B cell (primary cell): ENCODE data around the gene MRC2. TPM values are rescaled to one million over a fixed set of nuclear protein-coding genes. Genes with fewer than 3 reads are reported as not detected.

Experiments used
- ATAC-seq: fragments of 200-7000 bp; cut with Tn5 transposase; one replicate; pipeline ENCODE4 v1.10.0; 2021; ENCODE audit warnings: low read depth, mild to moderate bottlenecking, moderate number of reproducible peaks, moderate library complexity
- CTCF ChIA-PET: fragments of 350-600 bp; sonication (Branson Sonifier 250); formaldehyde crosslinking; loops from one replicate; lab custom pipeline; 2021; ENCODE audit warnings: antibody characterized with exemption, inconsistent platforms; lab: Charles Lee
- POLR2A ChIA-PET: fragments of 350-600 bp; sonication (Branson Sonifier 250); formaldehyde crosslinking; loops from one replicate; lab custom pipeline; 2021; ENCODE audit warnings: antibody characterized with exemption; lab: Charles Lee
- DNase-seq: peaks from one replicate; pipeline ENCODE4 v3.0.0; 2013
- H2AFZ ChIP-seq: 2 replicates; pipeline ENCODE4 v1.6.1; 2012; ENCODE audit warnings: mild to moderate bottlenecking, low read depth, low read length; ENCODE audit not compliant: insufficient read depth, poor library complexity, severe bottlenecking
- H3K27ac ChIP-seq, 2 donors: 1 replicate in 1 of 2; 2 replicates in 1 of 2; pipeline ENCODE4 v1.5.1; 2012 to 2013; ENCODE audit warnings: low read length in 2 of 2, mild to moderate bottlenecking in 2 of 2, moderate library complexity in 1 of 2
- H3K27me3 ChIP-seq, 4 experiments: fragments of 200-600 bp in 1 of 4; sonication (generic) in 1 of 4; replicated peaks in 1 of 4; 1 replicate in 2 of 4; 2 replicates in 2 of 4; pipeline versions ENCODE4 v1.6.1 to v1.7.0; 2013 to 2016; ENCODE audit warnings: low read length in 3 of 4, mild to moderate bottlenecking in 2 of 4, mixed read lengths in 1 of 4, moderate library complexity in 1 of 4; ENCODE audit not compliant: insufficient read depth in 4 of 4, control insufficient read depth in 3 of 4; ENCODE audit errors: control extremely low read depth in 1 of 4
- H3K36me3 ChIP-seq, 2 experiments: replicated peaks in 1 of 2; 1 replicate in 1 of 2; 2 replicates in 1 of 2; pipeline versions ENCODE4 v1.6.1 to v1.7.1; 2013; ENCODE audit warnings: low read length in 1 of 2; ENCODE audit not compliant: insufficient read depth in 2 of 2, control insufficient read depth in 1 of 2; ENCODE audit errors: control extremely low read depth in 1 of 2, extremely low read depth in 1 of 2
- H3K4me1 ChIP-seq, 2 donors: fragments of 200-600 bp in 1 of 2; sonication (generic) in 1 of 2; 1 replicate in 1 of 2; 2 replicates in 1 of 2; pipeline versions ENCODE4 v1.5.1 to v1.6.1; 2013 to 2017; ENCODE audit warnings: low read length in 2 of 2; ENCODE audit not compliant: control insufficient read depth in 2 of 2, insufficient read depth in 2 of 2
- H3K4me2 ChIP-seq: replicated peaks from 2 replicates; pipeline ENCODE3; 2012; ENCODE audit warnings: mild to moderate bottlenecking, low read depth, low read length; ENCODE audit not compliant: poor library complexity, severe bottlenecking
- H3K4me3 ChIP-seq, 5 experiments: fragments of 200-600 bp in 1 of 5; sonication (generic) in 1 of 5; 1 replicate in 3 of 5; 2 replicates in 2 of 5; pipeline versions ENCODE4 v1.5.1 to v1.7.0; 2011 to 2016; ENCODE audit warnings: low read length in 4 of 5, mild to moderate bottlenecking in 4 of 5, low read depth in 2 of 5, control low read depth in 1 of 5, moderate library complexity in 1 of 5; ENCODE audit not compliant: insufficient read depth in 1 of 5; ENCODE audit errors: control extremely low read depth in 1 of 5, extremely low read depth in 1 of 5
- H3K79me2 ChIP-seq: fragments of 200-600 bp; sonication (generic); one replicate; pipeline ENCODE4 v1.6.0; 2016; ENCODE audit warnings: low read length; ENCODE audit not compliant: control insufficient read depth, insufficient read depth
- H3K9ac ChIP-seq: fragments of 200-600 bp; sonication (generic); 2 replicates; pipeline ENCODE4 v1.6.1; 2017; ENCODE audit warnings: mild to moderate bottlenecking, low read length, moderate library complexity
- H3K9me3 ChIP-seq, 3 donors: one replicate each; pipeline versions ENCODE4 v1.6.1 to v1.7.1; 2013; ENCODE audit warnings: low read length in 2 of 3; ENCODE audit not compliant: control insufficient read depth in 2 of 3, insufficient read depth in 1 of 3; ENCODE audit errors: control extremely low read depth in 1 of 3
- H4K20me1 ChIP-seq: 2 replicates; pipeline ENCODE4 v1.6.0; 2012; ENCODE audit warnings: mild to moderate bottlenecking, low read length; ENCODE audit not compliant: insufficient read depth, control insufficient read depth, poor library complexity, severe bottlenecking
- H3K27ac Mint-ChIP-seq: one replicate; pipeline ENCODE4 v1.8.0; 2021; ENCODE audit warnings: mixed read lengths
- H3K27me3 Mint-ChIP-seq: one replicate; pipeline ENCODE4 v1.8.0; 2021; ENCODE audit warnings: mixed read lengths
- H3K4me1 Mint-ChIP-seq: one replicate; pipeline ENCODE4 v1.8.0; 2021; ENCODE audit warnings: mixed read lengths
- H3K4me3 Mint-ChIP-seq: one replicate; pipeline ENCODE4 v1.8.0; 2021; ENCODE audit warnings: mixed read lengths
- H3K9me3 Mint-ChIP-seq: one replicate; pipeline ENCODE4 v1.8.0; 2022; ENCODE audit warnings: mixed read lengths; ENCODE audit not compliant: insufficient read depth
- CTCF ChIP-seq: fragments of 200-600 bp; IDR thresholded peaks from one replicate; pipeline ENCODE4 v1.8.0; 2022; ENCODE audit warnings: antibody characterized with exemption, mild to moderate bottlenecking
- EZH2 ChIP-seq: IDR thresholded peaks from 2 replicates; pipeline ENCODE4 v1.6.1; 2012; ENCODE audit warnings: borderline replicate concordance, low read depth, mild to moderate bottlenecking, moderate library complexity, low read length; ENCODE audit not compliant: insufficient read depth, poor library complexity, severe bottlenecking
- WGBS: methylation state at CpG from one replicate; pipeline ENCODE4 v1.1.5; 2013; ENCODE audit warnings: missing lambda C conversion rate; ENCODE audit not compliant: insufficient coverage; 5-methylcytosine and 5-hydroxymethylcytosine counted together
- intact Hi-C: fragments of 100-400 bp; cut with micrococcal nuclease; formaldehyde crosslinking; loops from one replicate; pipeline ENCODE4 v1.10.0; 2022
- polyA plus RNA-seq: library from polyadenylated mRNA; depleted of rRNA; stranded (reverse); fragments of >200 nt; gene quantifications from 2 replicates; pipeline ENCODE4 v1.2.3, GENCODE V29; 2012
- total RNA-seq, 2 donors: library from RNA; stranded (reverse); fragments of 120-200 nt in 1 of 2; gene quantifications; 1 replicate in 1 of 2; 2 replicates in 1 of 2; pipeline versions ENCODE4 v1.2.3 to v1.2.4, GENCODE V29; 2013 to 2022

Gene MRC2
- total and polyA plus RNA-seq, 2 donors (not counting 1 experiment from before 2014, with no cell fraction given): 0.09 to 0.34 TPM

- POLR2A ChIA-PET: no interaction called here
- no peak overlapping the region for H3K27ac Mint-ChIP-seq
- DNase-seq (no peak), ATAC-seq (no peak)
- Histone ChIP-seq H3K36me3 (peaks cover 4 to 64% of the 10 kb centered on the region in 2 experiments), H3K9me3 (no peaks in the 10 kb centered on the region), H3K4me1 (no peaks in the 10 kb centered on the region), H2AFZ (no peak overlapping the region), H3K27me3 (no peaks in the 10 kb centered on the region), H4K20me1 (peaks cover 6% of the 10 kb centered on the region), H3K4me2 (no peak overlapping the region), H3K79me2 (no peaks in the 10 kb centered on the region), H3K4me3 (no peak overlapping the region), H3K27ac (no peak overlapping the region), H3K9ac (no peak overlapping the region)
- H3K4me3 Mint-ChIP-seq: no peak overlapping the region
- TF ChIP-seq CTCF (no peak), EZH2 (no peak)
- H3K9me3 Mint-ChIP-seq: no peaks in the 10 kb centered on the region
- no CpG with 5 or more reads among the region's 1 CpG for WGBS
- H3K4me1 Mint-ChIP-seq: no peaks in the 10 kb centered on the region
- CTCF ChIA-PET: no interaction called here
- H3K27me3 Mint-ChIP-seq: no peaks in the 10 kb centered on the region
- intact Hi-C loops: no loop called here
These were observed 26.7 kb upstream of the MRC2 start for GRCh38 chr17:62600805-62601204.

DNA sequence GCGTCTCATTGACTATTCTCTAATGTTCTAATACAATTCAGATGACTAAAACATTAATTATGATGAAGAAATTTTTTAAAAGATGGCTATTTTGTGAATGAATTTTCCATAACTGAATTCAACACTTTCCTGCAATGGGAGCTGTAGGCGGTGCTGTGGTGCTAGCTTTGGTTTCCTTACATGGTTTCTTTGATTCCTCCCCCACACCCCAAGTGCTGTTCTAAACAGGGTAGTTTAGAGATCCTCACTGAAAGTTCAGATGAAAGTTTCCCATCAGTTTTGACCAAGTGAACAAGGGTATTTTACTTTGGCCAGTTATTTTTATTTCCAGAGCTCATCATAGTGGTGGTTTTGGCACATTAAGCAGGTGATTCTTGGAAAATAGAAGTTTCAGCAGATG, 26.0 kb upstream of the MRC2 start:
- H3K27me3 Mint-ChIP-seq: no peaks in the 10 kb centered on the region
- H3K27ac Mint-ChIP-seq: no peak overlapping the region
- H3K4me2 ChIP-seq: no peak overlapping the region

More for the DNA sequence above, 26.0 kb upstream of the MRC2 start:
- Mint-ChIP-seq H3K4me3 (no peak overlapping the region), H3K4me1 (no peaks in the 10 kb centered on the region), H3K9me3 (no peaks in the 10 kb centered on the region)
- Histone ChIP-seq H3K4me1 (no peaks in the 10 kb centered on the region), H3K27ac (no peak overlapping the region), H4K20me1 (peaks cover 6% of the 10 kb centered on the region), H2AFZ (no peak overlapping the region), H3K36me3 (peaks cover 4 to 62% of the 10 kb centered on the region in 2 experiments), H3K27me3 (no peaks in the 10 kb centered on the region), H3K4me3 (no peak overlapping the region), H3K79me2 (no peaks in the 10 kb centered on the region), H3K9ac (no peak overlapping the region), H3K9me3 (no peaks in the 10 kb centered on the region)
- ATAC-seq (no peak), DNase-seq (no peak)
- ChIA-PET CTCF (no interaction called here), POLR2A (no interaction called here)
- no peak for TF ChIP-seq EZH2
- TF ChIP-seq CTCF: no peak
- no CpG with 5 or more reads among the region's 2 CpGs for WGBS
- intact Hi-C loops: no loop called here
